ENCODE measurements around the gene HDLBP.

DNA sequence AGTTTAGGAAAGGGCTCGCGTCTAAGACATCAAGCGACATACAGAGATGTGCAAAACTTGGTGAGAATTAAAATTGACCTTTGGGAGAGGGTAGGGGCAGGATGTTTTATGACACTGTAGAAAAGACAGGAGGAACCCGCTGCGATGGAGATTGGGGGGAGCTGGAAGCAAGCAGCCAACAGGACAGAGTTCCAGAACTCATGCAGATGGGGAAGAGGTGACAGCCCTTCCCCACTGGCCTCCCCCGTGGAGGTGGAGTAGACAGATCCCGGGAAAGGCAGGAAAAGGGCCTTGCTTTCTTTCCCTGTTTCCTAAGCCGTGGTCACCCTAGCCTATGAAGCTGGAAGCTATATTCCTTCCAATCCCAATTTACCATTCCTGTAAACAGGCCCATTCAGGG is 87.9 kb downstream of the HDLBP start:
- TF ChIP-seq POLR2A (IDR thresholded peaks at IDR 0.05; ENCODE audit: low read depth, low read length), result no peak
- TF ChIP-seq TAF1 (IDR thresholded peaks at IDR 0.05; ENCODE audit: borderline replicate concordance, low read depth, low read length), result no peak

Measured in GM12892 (cell line).